ENCODE results near the gene STON2.
"Not testable (repeated sequence)": the region's sequence is repeated elsewhere in the genome, so short reads cannot be mapped to it uniquely, and the experiment has no call there.

STON2 gene

GRCh38 chr14:81260732-81261131, 139.4 kb downstream of the STON2 start:
- no peak for DNase-seq

- DNase-seq: no peak
Observed at GRCh38 chr14:81256289-81256960, 143.7 kb downstream of the STON2 start.

GRCh38 chr14:81252278-81252677, 147.8 kb downstream of the STON2 start:
- DNase-seq: no peak

- no peak for DNase-seq
Observed at GRCh38 chr14:81247271-81247766, 152.8 kb downstream of the STON2 start.

GRCh38 chr14:81246461-81247270, 153.5 kb downstream of the STON2 start:
- DNase-seq: no peak

- DNase-seq: no peak
Observed at GRCh38 chr14:81245771-81246170, 154.4 kb downstream of the STON2 start.

- not testable (repeated sequence) for DNase-seq
Observed at GRCh38 chr14:81244431-81244830, 155.7 kb downstream of the STON2 start.

GRCh38 chr14:81243499-81243898, 156.6 kb downstream of the STON2 start:
- no peak for DNase-seq

GRCh38 chr14:81236849-81237248, 163.3 kb downstream of the STON2 start:
- not testable (repeated sequence) for DNase-seq

GRCh38 chr14:81236138-81236537, 164.0 kb downstream of the STON2 start:
- no peak for DNase-seq

- no peak for DNase-seq
Observed at GRCh38 chr14:81235096-81235495, 165.0 kb downstream of the STON2 start.

GRCh38 chr14:81234278-81234677, 165.8 kb downstream of the STON2 start:
- DNase-seq: no peak

- no peak for DNase-seq
Observed at GRCh38 chr14:81233615-81234014, 166.5 kb downstream of the STON2 start.

GRCh38 chr14:81231540-81231939, 168.6 kb downstream of the STON2 start:
- DNase-seq: no peak

GRCh38 chr14:81224222-81224621, 175.9 kb downstream of the STON2 start:
- no peak for DNase-seq

GRCh38 chr14:81223788-81224187, 176.3 kb downstream of the STON2 start:
- not testable (repeated sequence) for DNase-seq

GRCh38 chr14:81222691-81223090, 177.4 kb downstream of the STON2 start:
- DNase-seq: no peak

GRCh38 chr14:81222126-81222525, 178.0 kb downstream of the STON2 start:
- no peak for DNase-seq

- no peak for DNase-seq
Observed at GRCh38 chr14:81221579-81222102, 178.5 kb downstream of the STON2 start.

GRCh38 chr14:81220830-81221578, 179.1 kb downstream of the STON2 start, which contains the start of gene GTF2A1:
GTF2A1 (minus strand) TSS chr14:81220959; CDS start chr14:81220518, 441 bp downstream.
- peak; percentile 92 for DNase-seq

- DNase-seq: no peak
Observed at GRCh38 chr14:81220580-81220829, 179.6 kb downstream of the STON2 start.

- DNase-seq: peak; percentile 39
Observed at GRCh38 chr14:81219759-81220579, 180.2 kb downstream of the STON2 start.

All from activated CD8-positive, alpha-beta memory T cell treated with anti-CD3 and anti-CD28 coated beads, Interleukin-2, amount 50 U/mL, for 4 hours (primary cell).